ENCODE results near the gene FHOD3.

DNA sequence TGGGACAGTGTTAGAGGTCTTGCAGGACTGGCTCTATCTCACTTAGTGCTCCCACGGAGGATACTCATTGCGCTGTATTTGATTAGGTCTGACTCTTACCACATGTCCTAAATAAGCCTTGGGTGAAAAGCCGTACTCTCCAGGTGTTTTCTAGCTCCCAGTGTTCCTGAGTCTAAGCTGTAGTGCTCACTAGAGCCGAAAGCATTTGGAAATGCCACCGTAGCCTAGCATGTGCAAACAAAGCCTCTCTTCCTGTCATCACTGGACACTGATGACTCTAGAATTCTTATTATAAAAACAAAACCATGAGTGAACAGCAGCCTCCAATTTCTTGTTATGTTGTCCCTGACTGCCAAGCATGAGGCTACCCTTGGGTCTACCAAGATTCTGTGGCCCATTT is 325.1 kb downstream of the FHOD3 start:
- TF ChIP-seq POLR2AphosphoS5 (IDR thresholded peaks at IDR 0.05; ENCODE audit: low read depth, low read length), result no peak
- TF ChIP-seq POLR2A (IDR thresholded peaks at IDR 0.05; ENCODE audit: low read depth, low read length), result no peak

Measured in GM12892 (cell line).